SJCRH30 (cell line): ENCODE data around the gene TRIP6. TPM values are rescaled to one million over a fixed set of nuclear protein-coding genes. Genes with fewer than 3 reads are reported as not detected.
"Not testable (repeated sequence)": the region's sequence is repeated elsewhere in the genome, so short reads cannot be mapped to it uniquely, and the experiment has no call there.

ENCODE experiments used
- DNase-seq, 2 experiments: peaks; one replicate each; pipeline ENCODE4 v3.0.0-alpha.2; 2015 to 2020
- H3K27ac ChIP-seq: fragments of 250-450 bp; sonication (Bioruptor Pico); 2 replicates; pipeline ENCODE4 v1.5.1; 2020; ENCODE audit warnings: mild to moderate bottlenecking, moderate library complexity
- H3K27me3 ChIP-seq: fragments of 250-450 bp; sonication (Bioruptor Pico); 2 replicates; pipeline ENCODE4 v1.5.1; 2020; ENCODE audit warnings: mild to moderate bottlenecking, moderate library complexity
- H3K36me3 ChIP-seq: fragments of 250-450 bp; sonication (Bioruptor Pico); 2 replicates; pipeline ENCODE4 v1.5.1; 2020; ENCODE audit warnings: mild to moderate bottlenecking, moderate library complexity
- H3K4me1 ChIP-seq: fragments of 250-450 bp; sonication (Bioruptor Pico); 2 replicates; pipeline ENCODE4 v1.5.1; 2020; ENCODE audit warnings: mild to moderate bottlenecking, moderate library complexity
- H3K4me3 ChIP-seq: fragments of 250-450 bp; sonication (Bioruptor Pico); 2 replicates; pipeline ENCODE4 v1.5.1; 2020; ENCODE audit warnings: mild to moderate bottlenecking, moderate library complexity
- H3K9me3 ChIP-seq: fragments of 250-450 bp; sonication (Bioruptor Pico); replicated peaks from 2 replicates; pipeline ENCODE4 v1.5.1; 2020; ENCODE audit warnings: mild to moderate bottlenecking, moderate library complexity
- total RNA-seq: library from RNA; depleted of rRNA; stranded (reverse); fragments of >200 nt; shearing (Covaris generic); gene quantifications from 2 replicates; pipeline ENCODE4 v1.2.3, GENCODE V29; 2014

Gene TRIP6
- total RNA-seq, 1 experiment from 2014 or later, result 49.3 TPM

GRCh38 chr7:100895956-100896731, 29.0 kb downstream of the TRIP6 start:
- peak; percentile 31 to 36 for DNase-seq
- Histone ChIP-seq H3K27me3 (peaks cover 11% of the 10 kb centered on the region), H3K27ac (no peak overlapping the region), H3K4me1 (no peaks in the 10 kb centered on the region; the same call in 1 of the 2 replicates), H3K9me3 (no peaks in the 10 kb centered on the region), H3K4me3 (no peak overlapping the region), H3K36me3 (no peaks in the 10 kb centered on the region)

- H3K36me3 ChIP-seq, result no peaks in the 10 kb centered on the region
- peaks cover 11% of the 10 kb centered on the region for H3K27me3 ChIP-seq
- H3K9me3 ChIP-seq, result no peaks in the 10 kb centered on the region
- no peak overlapping the region for H3K4me3 ChIP-seq
- H3K4me1 ChIP-seq, result no peaks in the 10 kb centered on the region
- DNase-seq, result peak in 1 of 2 experiments; percentile 42
- H3K27ac ChIP-seq, result no peak overlapping the region
These were observed 29.8 kb downstream of the TRIP6 start for GRCh38 chr7:100896732-100897608.

- Histone ChIP-seq H3K9me3 (no peaks in the 10 kb centered on the region), H3K27ac (no peak overlapping the region), H3K27me3 (peaks cover 16% of the 10 kb centered on the region), H3K4me3 (no peak overlapping the region), H3K36me3 (no peaks in the 10 kb centered on the region), H3K4me1 (no peaks in the 10 kb centered on the region)
- no peak for DNase-seq
These were observed 30.7 kb downstream of the TRIP6 start for GRCh38 chr7:100897772-100898454.

GRCh38 chr7:100899432-100899831, 32.2 kb downstream of the TRIP6 start:
- DNase-seq, result no peak
- H3K27me3 ChIP-seq, result peaks cover 16% of the 10 kb centered on the region
- no peak overlapping the region for H3K27ac ChIP-seq
- no peaks in the 10 kb centered on the region for H3K9me3 ChIP-seq
- no peaks in the 10 kb centered on the region for H3K36me3 ChIP-seq
- H3K4me1 ChIP-seq, result no peaks in the 10 kb centered on the region
- H3K4me3 ChIP-seq, result no peak overlapping the region

- no peak for DNase-seq
These were observed 33.8 kb downstream of the TRIP6 start for GRCh38 chr7:100900978-100901377.

GRCh38 chr7:100901921-100902332, 34.7 kb downstream of the TRIP6 start:
- DNase-seq, result no peak
- no peaks in the 10 kb centered on the region for H3K4me1 ChIP-seq
- H3K36me3 ChIP-seq, result no peaks in the 10 kb centered on the region
- no peaks in the 10 kb centered on the region for H3K9me3 ChIP-seq
- H3K4me3 ChIP-seq, result no peak overlapping the region
- H3K27ac ChIP-seq, result no peak overlapping the region
- H3K27me3 ChIP-seq, result peaks cover 5% of the 10 kb centered on the region; the same call in 1 of the 2 replicates

More at GRCh38 chr7:100900978-100901377, 33.8 kb downstream of the TRIP6 start:
- no peak overlapping the region for H3K27ac ChIP-seq
- no peaks in the 10 kb centered on the region for H3K4me1 ChIP-seq
- H3K9me3 ChIP-seq, result no peaks in the 10 kb centered on the region
- no peak overlapping the region for H3K4me3 ChIP-seq
- no peaks in the 10 kb centered on the region for H3K36me3 ChIP-seq
- H3K27me3 ChIP-seq, result peaks cover 11% of the 10 kb centered on the region

- Histone ChIP-seq H3K9me3 (no peaks in the 10 kb centered on the region), H3K27ac (no peak overlapping the region), H3K36me3 (no peaks in the 10 kb centered on the region), H3K4me1 (no peaks in the 10 kb centered on the region), H3K4me3 (no peak overlapping the region), H3K27me3 (peaks cover 5% of the 10 kb centered on the region; the same call in 1 of the 2 replicates)
- no peak for DNase-seq
These were observed 35.5 kb downstream of the TRIP6 start for GRCh38 chr7:100902638-100903037.

- no peaks in the 10 kb centered on the region for H3K9me3 ChIP-seq
- no peak overlapping the region for H3K27ac ChIP-seq
- no peak for DNase-seq
- H3K27me3 ChIP-seq, result no peaks in the 10 kb centered on the region
- H3K4me1 ChIP-seq, result no peaks in the 10 kb centered on the region
- H3K4me3 ChIP-seq, result no peak overlapping the region
- H3K36me3 ChIP-seq, result no peaks in the 10 kb centered on the region
These were observed 41.3 kb downstream of the TRIP6 start for GRCh38 chr7:100908512-100908911.

GRCh38 chr7:100910443-100910842, 43.3 kb downstream of the TRIP6 start:
- H3K36me3 ChIP-seq, H3K27me3 ChIP-seq: not testable (repeated sequence)

GRCh38 chr7:100911484-100911883, 44.3 kb downstream of the TRIP6 start:
- Histone ChIP-seq H3K27me3 (no peaks in the 10 kb centered on the region), H3K27ac (no peak overlapping the region), H3K9me3 (no peaks in the 10 kb centered on the region), H3K4me1 (no peaks in the 10 kb centered on the region), H3K36me3 (no peaks in the 10 kb centered on the region), H3K4me3 (no peak overlapping the region)
- DNase-seq, result no peak

More at GRCh38 chr7:100910443-100910842, 43.3 kb downstream of the TRIP6 start:
- not testable (repeated sequence) for H3K4me1 ChIP-seq, H3K27ac ChIP-seq, H3K4me3 ChIP-seq, H3K9me3 ChIP-seq, DNase-seq

- H3K27me3 ChIP-seq, result no peaks in the 10 kb centered on the region
These were observed 47.2 kb downstream of the TRIP6 start for GRCh38 chr7:100914208-100914878.

GRCh38 chr7:100914879-100915447, 47.8 kb downstream of the TRIP6 start:
- Histone ChIP-seq H3K9me3 (no peaks in the 10 kb centered on the region), H3K4me1 (no peaks in the 10 kb centered on the region), H3K4me3 (no peak overlapping the region), H3K36me3 (no peaks in the 10 kb centered on the region), H3K27me3 (no peaks in the 10 kb centered on the region), H3K27ac (no peak overlapping the region)
- DNase-seq, result no peak

More at GRCh38 chr7:100914208-100914878, 47.2 kb downstream of the TRIP6 start:
- Histone ChIP-seq H3K36me3 (no peaks in the 10 kb centered on the region), H3K4me1 (no peaks in the 10 kb centered on the region), H3K27ac (no peak overlapping the region), H3K4me3 (no peak overlapping the region), H3K9me3 (no peaks in the 10 kb centered on the region)
- no peak for DNase-seq

GRCh38 chr7:100919335-100919734, 52.1 kb downstream of the TRIP6 start:
- H3K4me1 ChIP-seq, H3K27me3 ChIP-seq, H3K4me3 ChIP-seq, DNase-seq, H3K27ac ChIP-seq, H3K36me3 ChIP-seq, H3K9me3 ChIP-seq: not testable (repeated sequence)
